ENCODE results near the gene CCDC89. TPM values are rescaled to one million over a fixed set of nuclear protein-coding genes. Genes with fewer than 3 reads are reported as not detected.

The CCDC89 gene
- polyA plus RNA-seq, 1 experiment: 2.5 TPM

GRCh38 chr11:85664615-85665481 is 21.1 kb downstream of the CCDC89 start, which contains the start of gene CREBZF:
CREBZF (minus strand) TSS chr11:85665129; CDS start chr11:85664875, 254 bp downstream.
- H3K27ac ChIP-seq (ENCODE audit: low read depth, low read length): peak within 1 kb of the TSS; percentile 97
- ChIA-PET POLR2A (interaction anchor here (0.5 to 4.3 kb wide), 7 partner anchors 16 to 150 kb away, joined by 3 to 43 read pairs (median 3); partner anchors contain the start of genes CCDC89 and TMEM126A), CTCF (interaction anchor here (0.7 to 1.3 kb wide), 3 partner anchors 21 to 884 kb away, joined by 3 to 5 read pairs (median 3); no protein-coding TSS in a partner anchor)
- peaks cover 2% of the 10 kb centered on the region; the same call in 1 of the 2 replicates for H3K9me3 ChIP-seq (ENCODE audit: control insufficient read depth, insufficient read depth, low read length)
- H3K27me3 ChIP-seq (ENCODE audit: control insufficient read depth, insufficient read depth, low read length): no peaks in the 10 kb centered on the region
- DNase-seq (ENCODE audit: low read depth, low spot score): peak; percentile 87
- TF ChIP-seq, protein P1, sequence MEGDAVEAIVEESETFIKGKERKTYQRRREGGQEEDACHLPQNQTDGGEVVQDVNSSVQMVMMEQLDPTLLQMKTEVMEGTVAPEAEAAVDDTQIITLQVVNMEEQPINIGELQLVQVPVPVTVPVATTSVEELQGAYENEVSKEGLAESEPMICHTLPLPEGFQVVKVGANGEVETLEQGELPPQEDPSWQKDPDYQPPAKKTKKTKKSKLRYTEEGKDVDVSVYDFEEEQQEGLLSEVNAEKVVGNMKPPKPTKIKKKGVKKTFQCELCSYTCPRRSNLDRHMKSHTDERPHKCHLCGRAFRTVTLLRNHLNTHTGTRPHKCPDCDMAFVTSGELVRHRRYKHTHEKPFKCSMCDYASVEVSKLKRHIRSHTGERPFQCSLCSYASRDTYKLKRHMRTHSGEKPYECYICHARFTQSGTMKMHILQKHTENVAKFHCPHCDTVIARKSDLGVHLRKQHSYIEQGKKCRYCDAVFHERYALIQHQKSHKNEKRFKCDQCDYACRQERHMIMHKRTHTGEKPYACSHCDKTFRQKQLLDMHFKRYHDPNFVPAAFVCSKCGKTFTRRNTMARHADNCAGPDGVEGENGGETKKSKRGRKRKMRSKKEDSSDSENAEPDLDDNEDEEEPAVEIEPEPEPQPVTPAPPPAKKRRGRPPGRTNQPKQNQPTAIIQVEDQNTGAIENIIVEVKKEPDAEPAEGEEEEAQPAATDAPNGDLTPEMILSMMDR (IDR thresholded peaks at IDR 0.05; ENCODE audit: low read depth, low read length): no peak
- peak within 1 kb of the TSS; percentile 91 for H3K4me3 ChIP-seq (ENCODE audit: low read depth, low read length)

GRCh38 chr11:85663753-85664614 is 22.0 kb downstream of the CCDC89 start:
- H3K27me3 ChIP-seq (ENCODE audit: control insufficient read depth, insufficient read depth, low read length): no peaks in the 10 kb centered on the region
- DNase-seq (ENCODE audit: low read depth, low spot score): no peak
- H3K9me3 ChIP-seq (ENCODE audit: control insufficient read depth, insufficient read depth, low read length): peaks cover 2% of the 10 kb centered on the region; the same call in 1 of the 2 replicates
- ChIA-PET POLR2A (interaction anchor here (0.5 to 4.3 kb wide), 5 partner anchors 15 to 153 kb away, joined by 3 to 43 read pairs (median 7); partner anchors contain the start of genes CCDC89 and TMEM126A), CTCF (interaction anchor here (0.7 to 1.3 kb wide), 4 partner anchors 21 to 883 kb away, joined by 3 to 5 read pairs (median 3); no protein-coding TSS in a partner anchor)
- peak overlapping the region; percentile 97 for H3K27ac ChIP-seq (ENCODE audit: low read depth, low read length)
- H3K4me3 ChIP-seq (ENCODE audit: low read depth, low read length): peak overlapping the region; percentile 91
- TF ChIP-seq, protein P1 (IDR thresholded peaks at IDR 0.05; ENCODE audit: low read depth, low read length): peak; percentile 35; the same call in 1 of the 2 replicates

DNA sequence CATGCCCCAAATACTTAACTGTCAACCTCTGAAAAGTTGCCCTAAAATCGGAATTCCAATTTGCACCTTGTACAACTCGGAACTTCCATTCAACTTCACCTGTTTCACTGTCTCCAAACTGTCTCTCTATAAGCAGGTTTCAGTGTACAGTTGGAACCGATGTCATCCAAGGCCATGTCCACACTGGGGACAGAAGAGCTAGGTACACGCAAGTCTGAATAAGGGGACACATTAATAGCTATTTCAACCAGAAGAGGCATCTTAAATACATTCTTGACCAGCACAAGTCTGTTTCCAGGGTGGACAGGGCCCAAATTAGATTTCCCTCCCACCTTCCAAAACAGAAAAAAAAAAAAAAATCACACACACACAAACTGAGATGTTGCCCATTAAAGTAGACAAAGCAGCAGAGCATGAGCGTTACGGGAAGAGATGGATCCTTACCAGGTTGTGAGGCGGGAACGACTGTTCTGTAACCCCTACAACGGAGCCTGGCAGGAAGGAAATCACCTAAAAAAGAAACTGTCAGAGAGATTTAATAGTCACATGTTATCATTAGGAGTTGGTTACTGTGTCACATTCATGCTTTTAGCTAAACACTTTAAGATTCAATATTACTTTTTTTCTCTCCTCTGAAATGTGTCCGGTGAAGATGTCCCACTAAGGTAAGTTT is 22.8 kb downstream of the CCDC89 start:
- Histone ChIP-seq H3K27me3 (ENCODE audit: control insufficient read depth, insufficient read depth, low read length) (no peaks in the 10 kb centered on the region), H3K4me3 (ENCODE audit: low read depth, low read length) (peak overlapping the region; percentile 91), H3K9me3 (ENCODE audit: control insufficient read depth, insufficient read depth, low read length) (peaks cover 2% of the 10 kb centered on the region; the same call in 1 of the 2 replicates), H3K27ac (ENCODE audit: low read depth, low read length) (no peak overlapping the region)
- TF ChIP-seq, protein P1 (IDR thresholded peaks at IDR 0.05; ENCODE audit: low read depth, low read length): no peak
- ChIA-PET POLR2A (interaction anchor here (0.6 to 4.3 kb wide), 4 partner anchors 15 to 665 kb away, joined by 3 to 43 read pairs (median 13); partner anchors contain the start of genes CCDC89 and TMEM126A), CTCF (interaction anchor here (0.9 kb wide), 1 partner anchor 67 kb away, joined by 3 read pairs; no protein-coding TSS in a partner anchor)
- no peak for DNase-seq (ENCODE audit: low read depth, low spot score)

GRCh38 chr11:85661972-85662664 is 23.9 kb downstream of the CCDC89 start:
- Histone ChIP-seq H3K9me3 (ENCODE audit: control insufficient read depth, insufficient read depth, low read length) (peaks cover 2% of the 10 kb centered on the region; the same call in 1 of the 2 replicates), H3K4me3 (ENCODE audit: low read depth, low read length) (peak overlapping the region; percentile 91), H3K27ac (ENCODE audit: low read depth, low read length) (no peak overlapping the region), H3K27me3 (ENCODE audit: control insufficient read depth, insufficient read depth, low read length) (no peaks in the 10 kb centered on the region)
- TF ChIP-seq, protein P1 (IDR thresholded peaks at IDR 0.05; ENCODE audit: low read depth, low read length): no peak
- CTCF ChIA-PET: interaction anchor here (0.5 kb wide), 1 partner anchor 79 kb away, joined by 3 read pairs; no protein-coding TSS in a partner anchor
- DNase-seq (ENCODE audit: low read depth, low spot score): no peak
- POLR2A ChIA-PET: interaction anchor here (0.7 to 4.3 kb wide), 3 partner anchors 13 to 497 kb away, joined by 3 to 43 read pairs (median 19); partner anchors contain the start of genes CCDC89 and TMEM126A
